ENCODE data around the gene MTTP.
"Not testable (repeated sequence)": the region's sequence is repeated elsewhere in the genome, so short reads cannot be mapped to it uniquely, and the experiment has no call there.

The MTTP gene

DNA sequence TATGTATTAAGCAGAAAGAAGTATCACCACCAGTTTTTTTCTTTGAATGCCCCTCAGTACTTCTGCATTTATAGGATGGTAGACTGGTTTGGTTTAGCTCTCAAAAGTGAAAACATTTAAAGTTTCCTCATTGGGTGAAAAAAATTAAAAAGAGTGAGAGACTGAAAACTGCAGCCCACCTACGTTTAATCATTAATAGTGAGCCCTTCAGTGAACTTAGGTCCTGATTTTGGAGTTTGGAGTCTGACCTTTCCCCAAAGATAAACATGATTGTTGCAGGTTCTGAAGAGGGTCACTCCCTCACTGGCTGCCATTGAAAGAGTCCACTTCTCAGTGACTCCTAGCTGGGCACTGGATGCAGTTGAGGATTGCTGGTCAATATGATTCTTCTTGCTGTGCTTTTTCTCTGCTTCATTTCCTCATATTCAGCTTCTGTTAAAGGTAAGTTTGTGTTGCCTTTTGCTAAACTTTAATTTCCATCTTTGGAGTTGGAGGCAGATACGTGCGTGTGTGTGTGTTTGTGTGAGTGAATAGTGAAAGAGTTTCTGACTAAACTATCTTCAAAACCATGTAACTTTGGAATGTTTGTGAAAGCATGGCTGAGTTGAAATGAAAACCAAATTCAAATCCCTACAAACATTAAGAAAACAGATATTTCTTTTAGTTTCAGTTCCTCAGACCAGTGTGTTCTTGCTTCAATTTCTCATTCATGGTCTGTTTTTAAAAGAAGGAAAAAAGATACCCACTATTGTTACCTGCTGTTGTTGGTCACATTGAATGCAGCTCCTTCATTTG, at the start of gene MTTP:
MTTP (plus strand) TSS at position 295 of the 795 bp plus-strand sequence; CDS start at position 381, 86 bp downstream.
- DNase-seq (ENCODE audit: low spot score), result no peak

GRCh38 chr4:99529228-99529627, 45.4 kb upstream of the MTTP start:
- no peak for DNase-seq (ENCODE audit: low spot score)

DNA sequence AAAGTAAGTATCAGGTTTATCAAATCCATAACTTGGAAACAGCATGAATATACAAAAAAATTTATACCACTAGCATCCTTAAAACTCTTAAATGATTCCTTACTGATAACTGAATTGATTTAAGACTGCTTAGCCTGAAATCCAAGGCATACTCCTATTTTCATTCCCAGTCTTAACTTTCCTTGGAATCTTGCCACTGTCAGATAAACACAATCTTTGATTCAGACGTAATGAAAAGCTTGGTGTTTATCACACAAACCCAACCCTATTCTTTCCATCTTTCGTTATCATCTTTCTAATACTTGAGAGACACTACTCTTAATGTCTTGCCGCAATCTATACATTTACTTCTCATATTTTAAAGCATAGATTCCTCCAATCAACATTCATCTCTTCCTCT, 44.7 kb upstream of the MTTP start:
- DNase-seq (ENCODE audit: low spot score), result no peak

- DNase-seq (ENCODE audit: low spot score), result not testable (repeated sequence)
These were observed 39.9 kb upstream of the MTTP start for GRCh38 chr4:99534699-99535098.

DNA sequence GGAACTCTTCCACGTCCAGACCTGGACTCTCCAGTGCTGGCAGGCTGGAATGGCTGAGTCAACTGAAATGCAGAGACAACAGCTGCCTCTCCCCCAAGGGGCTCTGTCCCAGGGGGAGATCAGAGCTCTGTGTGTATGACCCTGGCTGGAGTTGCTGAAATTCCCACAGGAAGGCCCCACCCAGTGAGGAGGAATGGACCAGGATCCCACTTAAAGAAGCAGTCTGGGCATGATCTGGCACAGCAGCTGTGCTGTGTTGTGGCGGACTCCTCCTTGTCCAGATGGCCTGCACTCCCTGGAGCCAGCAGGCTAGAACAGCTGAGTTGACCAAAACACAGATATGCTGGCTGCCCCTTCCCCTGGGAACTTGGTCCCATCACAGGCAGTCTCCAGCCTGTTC, 38.4 kb upstream of the MTTP start:
- no peak for DNase-seq (ENCODE audit: low spot score)

DNA sequence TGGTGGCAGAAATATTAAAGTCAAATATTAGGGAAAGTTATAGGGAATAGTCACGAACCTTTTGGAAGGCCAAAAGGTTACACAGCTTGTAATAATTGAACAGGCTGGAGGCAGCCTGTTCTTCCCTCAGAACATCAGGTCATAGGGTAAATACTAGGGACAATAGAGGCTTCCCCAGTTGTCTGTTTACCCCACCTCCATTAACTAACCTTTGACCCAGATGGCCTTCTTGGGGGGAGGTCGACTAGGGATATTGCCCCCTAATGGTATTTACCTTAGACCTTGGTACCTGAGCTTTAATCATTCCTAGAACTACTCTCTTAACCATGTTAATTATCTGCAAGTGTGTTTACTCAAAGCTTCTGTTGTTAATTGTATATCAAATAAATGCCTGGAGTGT, 37.8 kb upstream of the MTTP start:
- no peak for DNase-seq (ENCODE audit: low spot score)

DNA sequence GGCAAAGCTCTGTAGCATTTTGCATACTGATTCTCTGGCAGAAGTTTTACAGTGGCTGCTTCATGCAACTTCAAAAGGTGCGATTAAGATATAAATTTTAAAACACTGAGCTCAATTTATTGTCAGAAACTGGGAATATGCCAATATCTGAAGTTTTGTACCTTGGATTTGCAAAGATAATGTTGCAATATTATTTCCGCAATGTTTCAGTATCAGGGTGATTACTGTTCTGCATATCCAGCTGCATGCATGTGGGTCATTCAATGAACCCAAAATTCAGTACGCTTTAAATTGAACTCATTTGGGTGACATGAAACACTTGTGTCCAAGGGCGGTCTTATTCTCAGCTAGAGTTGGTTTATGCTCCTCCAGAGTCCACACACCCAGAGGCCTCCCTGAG, 37.0 kb upstream of the MTTP start:
- DNase-seq (ENCODE audit: low spot score), result no peak

DNA sequence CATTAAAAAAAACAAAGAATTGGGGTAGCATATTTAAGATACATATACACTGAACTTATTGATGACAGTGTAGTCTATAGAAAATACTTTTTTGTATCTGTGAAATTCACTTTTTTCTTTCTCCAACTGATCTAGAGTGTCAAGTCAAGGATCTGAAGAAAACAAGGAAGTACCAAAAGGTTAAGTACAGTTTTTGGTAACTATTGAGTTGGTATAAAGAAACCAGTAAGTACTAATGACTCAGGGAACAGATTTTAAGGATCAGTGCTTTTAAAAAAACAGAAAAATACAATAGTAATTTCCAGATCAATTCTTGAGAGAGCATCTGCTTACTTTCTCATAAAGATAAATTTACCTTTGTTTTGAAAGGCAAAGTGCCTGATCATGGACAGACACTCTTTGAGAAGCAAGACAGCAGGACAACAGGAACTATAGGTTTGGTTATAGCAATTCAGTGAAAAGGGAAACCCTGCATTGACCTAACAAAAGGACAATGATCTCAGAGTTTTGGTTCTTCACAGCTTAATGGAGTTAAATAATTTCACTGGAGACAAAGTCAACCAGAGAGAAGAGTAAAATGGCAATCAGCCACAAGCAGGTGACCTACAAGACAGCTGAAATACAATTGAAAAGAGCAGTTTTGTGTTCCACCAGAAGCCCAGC, 34.2 kb upstream of the MTTP start:
- DNase-seq (ENCODE audit: low spot score), result no peak

- no peak for DNase-seq (ENCODE audit: low spot score)
These were observed 21.8 kb upstream of the MTTP start for GRCh38 chr4:99552872-99553271.

GRCh38 chr4:99563310-99564186, 11.1 kb upstream of the MTTP start, which contains the start of gene TRMT10A:
Gene TRMT10A, minus strand, starts transcription at chr4:99564039. Its CDS starts 4,701 bp downstream, at chr4:99559338.
- DNase-seq (ENCODE audit: low spot score), result peak; percentile 94

- peak; percentile 38 for DNase-seq (ENCODE audit: low spot score)
These were observed 9.7 kb upstream of the MTTP start for GRCh38 chr4:99564921-99565320.

DNA sequence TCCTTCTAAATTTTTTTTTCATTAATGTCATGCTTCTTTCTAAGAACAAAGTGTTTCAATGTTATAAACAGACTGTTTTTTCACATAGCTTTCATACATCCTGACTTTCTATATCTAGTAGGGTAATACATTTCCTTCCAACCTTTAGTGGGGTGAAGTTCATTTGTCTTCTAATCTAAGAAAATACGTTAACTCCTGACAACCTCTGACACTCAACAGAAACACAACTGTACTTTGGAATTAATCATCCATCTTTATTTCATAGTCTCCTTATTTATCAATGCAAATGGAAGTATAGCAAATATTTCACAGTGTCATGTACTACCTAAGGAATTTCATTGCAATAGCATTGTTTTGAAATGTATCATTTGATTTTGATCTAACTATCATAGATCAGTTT, 2.7 kb upstream of the MTTP start:
- no peak for DNase-seq (ENCODE audit: low spot score)

GRCh38 chr4:99572527-99573240, 1.9 kb upstream of the MTTP start:
- no peak for DNase-seq (ENCODE audit: low spot score)

DNA sequence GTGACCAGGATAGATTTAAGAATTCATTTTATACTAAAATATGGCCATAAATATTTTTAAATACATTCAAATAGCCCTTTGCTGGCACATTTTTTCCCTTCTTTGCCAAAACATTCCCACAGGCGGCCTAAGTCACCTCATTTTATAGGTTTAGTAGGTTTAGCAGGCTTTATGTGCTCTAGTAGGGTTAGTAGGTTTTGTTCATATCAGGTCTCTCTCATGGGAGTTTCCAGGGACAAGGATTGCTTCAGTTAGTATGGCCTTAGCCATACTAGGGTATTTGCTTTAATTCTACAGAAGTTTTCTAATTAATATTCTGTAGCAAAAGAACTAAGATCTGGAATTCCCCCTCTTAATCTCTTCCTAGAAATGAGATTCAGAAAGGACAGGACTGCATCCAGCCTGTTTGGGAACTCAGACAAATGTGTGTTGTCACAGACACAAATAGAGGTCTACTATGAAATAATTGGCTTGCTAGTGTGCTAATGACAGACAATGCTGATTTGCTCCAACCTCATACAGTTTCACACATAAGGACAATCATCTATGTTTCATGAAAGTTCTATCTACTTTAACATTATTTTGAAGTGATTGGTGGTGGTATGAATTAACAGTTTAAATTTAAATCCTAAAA, 772 bp upstream of the MTTP start:
- DNase-seq (ENCODE audit: low spot score), result no peak

DNA sequence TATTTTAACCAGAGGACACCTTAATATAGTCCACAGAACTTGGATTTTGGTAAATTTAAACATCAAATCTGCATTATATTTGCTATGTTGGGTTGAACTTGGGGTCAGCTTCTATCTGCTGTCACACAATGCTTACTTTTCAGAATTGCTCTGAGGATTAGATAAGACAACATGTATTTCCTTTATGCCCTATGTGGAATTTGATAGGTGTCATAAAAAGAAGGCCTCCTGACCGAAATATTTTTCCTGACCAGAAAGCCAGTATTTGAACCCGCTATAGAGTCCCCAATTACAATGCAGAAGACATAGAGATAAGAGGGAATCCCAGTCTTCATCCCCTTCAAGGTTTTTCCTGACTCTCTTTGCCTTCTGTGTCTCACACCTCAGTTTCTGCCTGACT, 4.1 kb downstream of the MTTP start:
- DNase-seq (ENCODE audit: low spot score), result no peak

- DNase-seq (ENCODE audit: low spot score), result no peak
These were observed 10.9 kb downstream of the MTTP start for GRCh38 chr4:99585516-99585915.

DNA sequence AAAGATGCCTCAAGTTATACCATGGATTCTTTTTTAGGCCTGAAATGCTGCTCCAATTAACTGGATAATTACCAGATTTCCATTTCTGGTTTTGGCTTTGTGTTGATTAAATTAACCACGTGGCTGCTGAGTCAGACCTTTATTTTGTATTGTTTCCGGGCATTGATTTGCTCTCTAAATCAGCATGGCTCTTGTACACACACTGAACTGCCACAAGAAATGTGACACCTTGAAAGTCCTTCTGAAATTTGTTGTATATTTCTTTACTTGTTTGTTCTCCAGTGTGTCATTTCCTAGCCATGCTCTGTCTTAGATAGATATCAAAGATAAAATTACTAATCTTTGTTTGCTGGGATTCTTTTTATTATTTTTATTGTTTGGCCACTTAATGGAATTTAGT, 11.7 kb downstream of the MTTP start:
- DNase-seq (ENCODE audit: low spot score), result no peak

GRCh38 chr4:99586797-99587196, 12.2 kb downstream of the MTTP start:
- DNase-seq (ENCODE audit: low spot score), result no peak

GRCh38 chr4:99587309-99587708, 12.7 kb downstream of the MTTP start:
- no peak for DNase-seq (ENCODE audit: low spot score)

- DNase-seq (ENCODE audit: low spot score), result no peak
These were observed 13.2 kb downstream of the MTTP start for GRCh38 chr4:99587803-99588202.

DNA sequence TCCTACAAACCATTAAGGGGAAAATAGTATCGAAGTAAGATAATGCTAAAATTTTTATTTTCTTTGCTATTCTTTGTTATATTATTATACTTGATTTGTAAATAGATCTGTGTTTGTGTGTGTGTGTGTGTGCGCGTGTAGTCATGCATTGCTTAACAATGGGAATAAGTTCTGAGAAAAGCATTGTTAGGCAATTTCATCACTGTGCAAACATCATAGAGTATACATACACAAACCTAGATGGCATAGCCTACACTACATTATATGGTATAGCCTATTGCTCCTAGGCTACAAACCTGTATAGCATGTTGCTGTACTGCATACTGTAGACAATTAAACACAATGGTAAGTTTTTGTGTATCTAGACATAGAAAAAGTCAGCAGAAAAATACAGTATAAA, 17.1 kb downstream of the MTTP start:
- no peak for DNase-seq (ENCODE audit: low spot score)

Measured in D341Med (cell line).